ENCODE measurements around the gene FXYD6. TPM values are rescaled to one million over a fixed set of nuclear protein-coding genes. Genes with fewer than 3 reads are reported as not detected.

FXYD6 gene
- total RNA-seq, 4 donors from 2014 or later = 2.9 to 17.7 (median 5.4) TPM

GRCh38 chr11:117857734-117858414 lies 18.6 kb downstream of the FXYD6 start:
- DNase-seq = no peak
- Histone ChIP-seq H3K4me3 (no peak overlapping the region), H3K4me1 (peaks cover 8 to 21% of the 10 kb centered on the region in 2 donors), H3K27ac (no peak overlapping the region), H3K9me3 (no peaks in the 10 kb centered on the region), H3K36me3 (no peaks in the 10 kb centered on the region), H3K27me3 (no peaks in the 10 kb centered on the region)
- no peak for ATAC-seq
- TF ChIP-seq POLR2A (IDR thresholded peaks at IDR 0.05) = no peak
- TF ChIP-seq, protein P1, sequence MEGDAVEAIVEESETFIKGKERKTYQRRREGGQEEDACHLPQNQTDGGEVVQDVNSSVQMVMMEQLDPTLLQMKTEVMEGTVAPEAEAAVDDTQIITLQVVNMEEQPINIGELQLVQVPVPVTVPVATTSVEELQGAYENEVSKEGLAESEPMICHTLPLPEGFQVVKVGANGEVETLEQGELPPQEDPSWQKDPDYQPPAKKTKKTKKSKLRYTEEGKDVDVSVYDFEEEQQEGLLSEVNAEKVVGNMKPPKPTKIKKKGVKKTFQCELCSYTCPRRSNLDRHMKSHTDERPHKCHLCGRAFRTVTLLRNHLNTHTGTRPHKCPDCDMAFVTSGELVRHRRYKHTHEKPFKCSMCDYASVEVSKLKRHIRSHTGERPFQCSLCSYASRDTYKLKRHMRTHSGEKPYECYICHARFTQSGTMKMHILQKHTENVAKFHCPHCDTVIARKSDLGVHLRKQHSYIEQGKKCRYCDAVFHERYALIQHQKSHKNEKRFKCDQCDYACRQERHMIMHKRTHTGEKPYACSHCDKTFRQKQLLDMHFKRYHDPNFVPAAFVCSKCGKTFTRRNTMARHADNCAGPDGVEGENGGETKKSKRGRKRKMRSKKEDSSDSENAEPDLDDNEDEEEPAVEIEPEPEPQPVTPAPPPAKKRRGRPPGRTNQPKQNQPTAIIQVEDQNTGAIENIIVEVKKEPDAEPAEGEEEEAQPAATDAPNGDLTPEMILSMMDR (IDR thresholded peaks at IDR 0.05 in 4 of 5, conservative IDR thresholded peaks at IDR 0.05 in 1 of 5) = no peak
- intact Hi-C loops (cut with DNase I; ENCODE audit: low total_unique reads) = no loop called here
- in situ Hi-C loops (cut with MboI; ENCODE audit: low sequenced_read_pairs in 4 of 4) = no loop called here

DNA sequence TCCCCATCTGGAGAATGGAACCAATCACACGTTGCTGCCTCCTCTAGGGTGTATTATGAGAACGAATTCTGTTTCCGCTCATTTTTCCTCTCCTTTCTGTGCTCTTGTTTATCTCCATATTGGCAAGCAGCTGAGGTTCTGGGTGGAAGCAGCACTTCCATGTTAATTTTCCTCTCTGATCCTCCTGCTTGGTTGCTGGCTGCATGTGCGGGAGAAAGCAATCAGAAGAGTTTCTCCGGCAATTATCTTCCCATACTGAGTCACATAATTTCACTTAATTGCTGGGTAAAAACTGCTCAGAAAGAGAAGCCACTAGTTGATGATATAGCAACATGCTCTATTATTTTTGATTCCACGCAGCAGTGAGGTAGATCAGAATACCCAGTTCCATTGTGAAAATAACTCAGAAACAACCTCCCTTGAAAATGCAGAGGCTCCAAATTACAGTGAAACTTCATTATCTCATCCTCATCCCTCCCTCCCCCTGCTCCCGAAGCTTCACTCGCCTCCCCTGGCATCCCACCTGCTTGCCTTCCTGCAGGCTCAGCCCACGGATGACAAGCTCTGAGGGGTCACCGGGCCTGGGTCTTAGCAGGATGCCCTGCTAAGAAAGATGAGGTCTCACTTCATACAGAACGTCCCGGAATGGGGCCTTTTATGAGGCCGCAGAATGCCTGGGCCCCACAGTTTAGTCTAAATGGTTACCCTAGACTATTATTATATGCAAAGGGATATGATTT lies 20.4 kb downstream of the FXYD6 start:
- no peaks in the 10 kb centered on the region for H3K9me3 ChIP-seq
- no peak overlapping the region for H3K4me3 ChIP-seq
- no peak overlapping the region for H3K27ac ChIP-seq
- ATAC-seq (no peak), DNase-seq (no peak)
- intact Hi-C loops (cut with DNase I; ENCODE audit: low total_unique reads) (no loop called here), in situ Hi-C loops (cut with MboI; ENCODE audit: low sequenced_read_pairs in 4 of 4) (no loop called here)
- no peaks in the 10 kb centered on the region for H3K36me3 ChIP-seq
- no peak for TF ChIP-seq POLR2A (IDR thresholded peaks at IDR 0.05)
- no peaks in the 10 kb centered on the region for H3K27me3 ChIP-seq
- H3K4me1 ChIP-seq = peaks cover 0 to 12% of the 10 kb centered on the region in 2 donors

DNA sequence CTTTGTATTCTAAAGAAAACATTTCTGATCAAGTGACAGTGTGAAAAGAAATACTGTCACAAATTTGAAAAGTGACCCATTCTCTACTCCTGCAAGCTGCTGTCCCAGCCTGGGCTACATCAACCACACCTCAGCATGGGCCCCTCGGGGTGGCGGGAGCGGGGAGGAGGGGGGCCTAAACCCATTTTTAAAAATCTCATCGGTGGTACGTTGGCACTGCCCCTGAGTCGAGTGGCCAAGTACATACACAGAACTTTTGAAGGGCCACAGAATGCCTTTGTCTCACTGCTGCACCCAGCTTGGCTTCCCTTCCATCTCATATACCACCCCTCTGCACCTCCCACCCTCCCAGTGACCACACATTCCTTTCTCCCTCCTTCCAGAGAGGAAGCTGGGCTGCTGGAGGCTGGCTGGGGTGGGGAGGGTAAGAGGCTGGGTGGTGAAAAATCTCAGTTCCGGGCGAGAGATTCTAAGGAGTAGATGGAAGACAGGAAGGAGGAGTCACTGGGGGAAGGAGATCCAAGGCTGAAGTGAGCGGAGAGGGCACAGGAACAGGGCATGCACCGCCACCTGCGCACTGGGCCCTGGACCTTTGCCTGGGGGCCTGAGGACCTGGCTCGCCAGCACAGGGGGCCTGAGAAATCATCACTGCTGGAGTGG lies 21.1 kb downstream of the FXYD6 start:
- TF ChIP-seq, protein P1 (IDR thresholded peaks at IDR 0.05 in 4 of 5, conservative IDR thresholded peaks at IDR 0.05 in 1 of 5) = no peak
- no peak for TF ChIP-seq POLR2A (IDR thresholded peaks at IDR 0.05)

GRCh38 chr11:117852309-117852708 lies 24.1 kb downstream of the FXYD6 start:
- intact Hi-C loops (cut with DNase I; ENCODE audit: low total_unique reads) (no loop called here), in situ Hi-C loops (cut with MboI; ENCODE audit: low sequenced_read_pairs in 4 of 4) (no loop called here)

More for the DNA sequence above, 21.1 kb downstream of the FXYD6 start:
- intact Hi-C loops (cut with DNase I; ENCODE audit: low total_unique reads) (no loop called here), in situ Hi-C loops (cut with MboI; ENCODE audit: low sequenced_read_pairs in 4 of 4) (no loop called here)
- Histone ChIP-seq H3K27me3 (no peaks in the 10 kb centered on the region), H3K36me3 (no peaks in the 10 kb centered on the region), H3K4me3 (no peak overlapping the region), H3K9me3 (no peaks in the 10 kb centered on the region), H3K27ac (no peak overlapping the region), H3K4me1 (peaks cover 0 to 11% of the 10 kb centered on the region in 2 donors)
- no peak for DNase-seq
- no peak for ATAC-seq

More at GRCh38 chr11:117852309-117852708, 24.1 kb downstream of the FXYD6 start:
- TF ChIP-seq POLR2A (IDR thresholded peaks at IDR 0.05) = no peak
- TF ChIP-seq, protein P1 (IDR thresholded peaks at IDR 0.05 in 4 of 5, conservative IDR thresholded peaks at IDR 0.05 in 1 of 5) = no peak
- Histone ChIP-seq H3K27me3 (no peaks in the 10 kb centered on the region), H3K9me3 (no peaks in the 10 kb centered on the region), H3K27ac (no peak overlapping the region), H3K4me1 (peaks cover 0 to 6% of the 10 kb centered on the region in 2 donors), H3K4me3 (no peak overlapping the region), H3K36me3 (no peaks in the 10 kb centered on the region)
- DNase-seq (no peak), ATAC-seq (no peak)

All from gastrocnemius medialis (tissue), 4 donors.